Brain microvascular endothelial cell (primary cell): ENCODE data around the gene SH3RF3.

Experiments
- DNase-seq: peaks from one replicate; pipeline ENCODE4 v3.0.0-alpha.2; 2020
- H3K27ac ChIP-seq: fragments of 250-450 bp; sonication (Bioruptor Pico); 2 replicates; pipeline ENCODE4 v1.5.1; 2020; ENCODE audit warnings: mild to moderate bottlenecking, moderate library complexity
- H3K27me3 ChIP-seq: fragments of 250-450 bp; sonication (Bioruptor Pico); replicated peaks from 2 replicates; pipeline ENCODE4 v1.5.1; 2020; ENCODE audit warnings: mild to moderate bottlenecking
- H3K36me3 ChIP-seq: fragments of 250-450 bp; sonication (Bioruptor Pico); replicated peaks from 2 replicates; pipeline ENCODE4 v1.5.1; 2020; ENCODE audit warnings: mild to moderate bottlenecking
- H3K4me3 ChIP-seq: 2 replicates; pipeline ENCODE4 v1.5.1; 2011; ENCODE audit warnings: low read depth, mild to moderate bottlenecking, control low read depth, low read length, moderate library complexity
- in situ Hi-C: cut with HindIII; loops from 2 replicates; pipeline ENCODE4 v1.10.0; 2017; ENCODE audit warnings: low sequenced_read_pairs, low pct_ligation_motif_present
- TF ChIP-seq, protein P1 (sequence below): IDR thresholded peaks from 2 replicates; pipeline ENCODE4 v1.5.1; 2011; ENCODE audit warnings: low read depth, mild to moderate bottlenecking, moderate library complexity, low read length, control low read depth, inconsistent platforms; ENCODE audit errors: missing control alignments

The SH3RF3 gene

GRCh38 chr2:109282865-109283264 is 153.9 kb downstream of the SH3RF3 start:
- H3K36me3 ChIP-seq: no peaks in the 10 kb centered on the region
- no peak for DNase-seq
- TF ChIP-seq, protein P1, sequence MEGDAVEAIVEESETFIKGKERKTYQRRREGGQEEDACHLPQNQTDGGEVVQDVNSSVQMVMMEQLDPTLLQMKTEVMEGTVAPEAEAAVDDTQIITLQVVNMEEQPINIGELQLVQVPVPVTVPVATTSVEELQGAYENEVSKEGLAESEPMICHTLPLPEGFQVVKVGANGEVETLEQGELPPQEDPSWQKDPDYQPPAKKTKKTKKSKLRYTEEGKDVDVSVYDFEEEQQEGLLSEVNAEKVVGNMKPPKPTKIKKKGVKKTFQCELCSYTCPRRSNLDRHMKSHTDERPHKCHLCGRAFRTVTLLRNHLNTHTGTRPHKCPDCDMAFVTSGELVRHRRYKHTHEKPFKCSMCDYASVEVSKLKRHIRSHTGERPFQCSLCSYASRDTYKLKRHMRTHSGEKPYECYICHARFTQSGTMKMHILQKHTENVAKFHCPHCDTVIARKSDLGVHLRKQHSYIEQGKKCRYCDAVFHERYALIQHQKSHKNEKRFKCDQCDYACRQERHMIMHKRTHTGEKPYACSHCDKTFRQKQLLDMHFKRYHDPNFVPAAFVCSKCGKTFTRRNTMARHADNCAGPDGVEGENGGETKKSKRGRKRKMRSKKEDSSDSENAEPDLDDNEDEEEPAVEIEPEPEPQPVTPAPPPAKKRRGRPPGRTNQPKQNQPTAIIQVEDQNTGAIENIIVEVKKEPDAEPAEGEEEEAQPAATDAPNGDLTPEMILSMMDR: no peak
- H3K4me3 ChIP-seq: no peak overlapping the region
- H3K27ac ChIP-seq: no peak overlapping the region
- no peaks in the 10 kb centered on the region for H3K27me3 ChIP-seq
- in situ Hi-C loops: no loop called here

DNA sequence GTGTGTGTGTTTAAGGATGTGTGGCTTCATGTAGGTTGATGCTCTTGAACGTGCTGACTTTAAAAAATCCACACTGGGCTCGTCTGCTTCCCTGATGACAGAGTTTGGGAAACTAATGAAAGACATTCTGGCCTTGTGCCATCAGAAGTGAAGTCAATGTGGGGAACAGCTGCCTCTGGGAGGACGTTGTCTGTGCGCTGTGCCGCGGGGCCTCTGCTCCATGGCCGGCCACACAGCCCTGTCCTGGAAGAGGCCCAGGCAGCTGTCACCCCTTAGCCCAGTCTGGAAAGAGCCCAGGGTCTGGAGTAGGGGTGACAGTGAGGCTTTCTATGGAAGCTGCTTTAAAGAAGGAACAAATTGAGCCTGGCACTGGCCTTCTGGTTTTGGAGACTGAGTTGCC is 155.8 kb downstream of the SH3RF3 start:
- Histone ChIP-seq H3K27ac (no peak overlapping the region), H3K27me3 (no peaks in the 10 kb centered on the region), H3K4me3 (no peak overlapping the region), H3K36me3 (no peaks in the 10 kb centered on the region)
- in situ Hi-C loops: no loop called here
- DNase-seq: no peak
- TF ChIP-seq, protein P1: no peak

DNA sequence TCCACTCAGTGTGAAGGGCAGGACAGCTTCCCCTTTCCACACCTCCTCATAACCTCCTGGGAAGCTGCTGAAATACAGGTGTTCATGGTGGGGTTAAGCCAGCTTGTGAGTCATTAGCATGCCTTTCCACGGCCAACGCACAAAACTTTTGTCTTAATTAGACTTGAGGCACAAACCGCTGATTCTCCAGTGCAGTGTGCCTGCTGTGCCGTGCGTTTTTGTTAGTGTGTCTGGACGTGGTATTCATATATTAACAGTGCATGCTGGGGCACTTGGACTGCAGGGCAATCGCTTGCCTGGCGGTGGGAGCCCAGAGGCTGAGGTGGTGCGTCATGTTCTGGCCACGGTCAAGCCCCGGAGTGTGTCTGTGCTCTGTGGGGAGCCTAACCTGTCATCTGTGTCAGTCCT is 156.2 kb downstream of the SH3RF3 start:
- no peaks in the 10 kb centered on the region for H3K36me3 ChIP-seq
- TF ChIP-seq, protein P1: no peak
- no peak overlapping the region for H3K27ac ChIP-seq
- no peaks in the 10 kb centered on the region for H3K27me3 ChIP-seq
- DNase-seq: peak; percentile 19
- no peak overlapping the region for H3K4me3 ChIP-seq
- in situ Hi-C loops: no loop called here

DNA sequence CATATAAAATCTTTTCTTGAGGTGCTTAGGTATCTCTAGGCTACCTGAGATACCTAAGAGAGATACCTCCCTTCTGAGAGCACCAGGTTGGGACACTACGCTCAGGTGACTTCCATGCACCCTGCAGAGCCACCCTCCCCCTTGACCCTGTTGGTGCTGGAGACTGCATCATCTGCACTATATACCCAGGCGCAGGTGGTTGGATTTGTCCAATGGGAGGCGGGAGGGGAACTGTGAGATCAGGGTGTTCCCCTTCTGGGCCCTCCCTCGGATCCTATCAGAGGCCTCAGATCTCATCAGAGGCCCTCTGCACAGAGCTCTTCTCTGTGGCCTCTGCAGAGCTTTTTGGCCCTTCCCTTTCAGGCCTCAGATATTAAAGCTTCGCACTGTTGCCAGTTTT is 158.4 kb downstream of the SH3RF3 start:
- no peaks in the 10 kb centered on the region for H3K36me3 ChIP-seq
- H3K27ac ChIP-seq: no peak overlapping the region
- H3K4me3 ChIP-seq: no peak overlapping the region
- TF ChIP-seq, protein P1: no peak
- no peak for DNase-seq
- no peaks in the 10 kb centered on the region for H3K27me3 ChIP-seq
- in situ Hi-C loops: no loop called here

DNA sequence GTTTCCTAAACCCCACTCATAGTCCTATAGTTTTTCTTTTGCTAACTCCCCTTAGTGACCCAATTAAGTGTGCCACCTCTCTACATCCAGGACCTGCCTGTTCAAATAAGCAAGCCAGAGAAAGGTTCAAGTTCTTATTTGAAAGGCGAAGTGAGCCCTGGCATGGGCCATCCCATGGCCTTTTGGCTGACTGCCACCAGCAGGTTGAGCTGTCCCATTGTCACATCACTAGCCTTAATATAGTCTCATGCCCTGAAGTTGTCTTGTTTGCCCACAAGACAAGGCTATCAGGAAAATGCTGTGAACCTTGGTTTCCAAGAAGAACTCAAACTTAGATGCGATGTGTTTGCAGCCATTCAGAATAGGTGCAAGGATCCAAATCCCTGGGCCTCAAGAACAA is 158.8 kb downstream of the SH3RF3 start:
- in situ Hi-C loops: no loop called here
- Histone ChIP-seq H3K27ac (no peak overlapping the region), H3K36me3 (no peaks in the 10 kb centered on the region), H3K4me3 (no peak overlapping the region), H3K27me3 (no peaks in the 10 kb centered on the region)
- DNase-seq: no peak
- TF ChIP-seq, protein P1: no peak

DNA sequence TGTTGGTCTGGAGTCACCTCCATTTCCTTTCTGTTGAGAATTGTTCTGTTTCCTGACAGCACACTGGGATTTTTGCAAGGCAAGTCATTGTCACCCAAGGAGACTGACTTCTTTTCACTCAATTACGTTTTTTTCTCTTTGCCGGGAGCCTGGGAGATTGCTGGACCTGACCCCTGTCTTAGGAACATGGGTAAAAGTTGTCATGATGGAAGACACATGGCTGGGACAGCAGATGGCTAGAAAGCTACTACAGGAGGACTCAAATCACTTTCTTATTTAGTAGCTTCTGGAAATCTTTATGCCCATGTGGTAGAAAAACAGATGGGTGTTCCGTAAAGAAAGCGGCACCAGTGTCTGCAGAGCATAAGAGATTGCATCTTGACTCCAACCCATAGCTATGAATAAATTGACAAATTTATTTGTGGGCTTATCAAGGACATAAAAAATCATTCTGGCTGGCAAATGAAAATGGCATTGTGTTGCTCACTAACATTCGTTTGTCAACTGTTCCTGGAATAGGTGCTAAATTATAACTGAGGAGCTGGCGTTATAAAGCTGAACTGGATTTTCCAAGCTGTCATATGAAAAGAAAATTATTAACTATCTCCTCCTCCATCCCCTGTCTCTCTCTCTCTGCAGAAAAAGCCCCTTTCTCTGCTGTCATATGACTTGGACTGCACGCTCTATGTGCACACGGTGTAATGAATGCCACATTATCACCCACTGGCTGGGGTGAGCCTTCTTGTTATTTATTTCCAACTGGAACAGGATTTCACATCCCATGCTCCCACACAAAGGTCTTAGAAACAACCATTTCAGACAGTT is 159.8 kb downstream of the SH3RF3 start:
- in situ Hi-C loops: no loop called here
- Histone ChIP-seq H3K4me3 (no peak overlapping the region), H3K27me3 (no peaks in the 10 kb centered on the region), H3K36me3 (no peaks in the 10 kb centered on the region), H3K27ac (no peak overlapping the region)
- no peak for DNase-seq
- TF ChIP-seq, protein P1: no peak
